K562 (cell line): ENCODE measurements around the gene ETNK1. TPM values are rescaled to one million over a fixed set of nuclear protein-coding genes. Genes with fewer than 3 reads are reported as not detected.
A peak's percentile ranks its signal among the peaks of the same experiment; 100 is the strongest.

Source experiments
- DDX20 ChIP-seq: fragments of 450-650 bp; IDR thresholded peaks from 2 replicates; pipeline ENCODE4 v1.6.1; 2016; ENCODE audit warnings: missing genetic modification characterization, low read depth, mild to moderate bottlenecking, missing compliant biosample characterization, moderate library complexity
- HCFC1 ChIP-seq: IDR thresholded peaks from 2 replicates; pipeline ENCODE4 v1.6.1; 2012; ENCODE audit warnings: low read depth, low read length, improper control_type of control experiment
- NR3C1 ChIP-seq: sonication (generic); formaldehyde crosslinking; IDR thresholded peaks from 2 replicates; pipeline ENCODE4 v1.8.1; 2022; ENCODE audit warnings: missing genetic modification reagents
- RBFOX2 ChIP-seq: fragments of 200-400 bp; formaldehyde crosslinking; IDR thresholded peaks from 2 replicates; pipeline ENCODE4 v1.6.1; 2017; ENCODE audit warnings: low read depth, mild to moderate bottlenecking, low read length, moderate library complexity
- SLC30A9 ChIP-seq: fragments of 250-450 bp; sonication (Bioruptor Pico); IDR thresholded peaks from 2 replicates; pipeline ENCODE4 v1.8.0; 2022; ENCODE audit warnings: mild to moderate bottlenecking, moderate library complexity
- SMARCC2 ChIP-seq: fragments of 450-650 bp; IDR thresholded peaks from 2 replicates; pipeline ENCODE4 v1.6.1; 2017; ENCODE audit warnings: antibody characterized with exemption, moderate library complexity, mild to moderate bottlenecking, low read depth
- TBL1XR1 ChIP-seq, 2 experiments: IDR thresholded peaks; 2 replicates each; pipeline ENCODE4 v1.6.1; 2012; ENCODE audit warnings: improper control_type of control experiment in 2 of 2, low read length in 2 of 2, mild to moderate bottlenecking in 1 of 2
- ZNF146 ChIP-seq: IDR thresholded peaks from one replicate; pipeline ENCODE4 v1.6.1; 2018; ENCODE audit warnings: missing compliant biosample characterization; ENCODE audit not compliant: unreplicated experiment
- ZNF551 ChIP-seq: fragments of 250-450 bp; sonication (Bioruptor Pico); IDR thresholded peaks from 2 replicates; pipeline ENCODE4 v1.5.0; 2021; ENCODE audit warnings: mild to moderate bottlenecking, moderate library complexity
- ZNF764 ChIP-seq: fragments of 250-450 bp; sonication (Bioruptor Pico); IDR thresholded peaks from 2 replicates; pipeline ENCODE4 v1.4.0; 2020; ENCODE audit warnings: low read depth, mild to moderate bottlenecking, moderate library complexity
- polyA plus RNA-seq, 8 experiments: library from polyadenylated mRNA; depleted of rRNA in 4 of 8; stranded (reverse) in 5 of 8; unstranded in 3 of 8; fragments of >200 nt; fragmentation: Nextera tagmentation in 2 of 8; fragmentation: Illumina TruSeq in 1 of 8; extraction: Ambion mirVana in 2 of 8; extraction: Trizol in 1 of 8; gene quantifications; 2 replicates each; pipeline versions ENCODE4 v1.2.1 to v1.2.3, GENCODE V29; 2011 to 2014; ENCODE audit warnings: inconsistent platforms in 1 of 8, missing spikeins in 1 of 8
- total RNA-seq, 7 experiments: library from RNA; depleted of rRNA in 6 of 7; stranded (reverse); fragments of >200 nt in 6 of 7; fragmentation: Illumina TruSeq in 2 of 7; extraction: Trizol in 2 of 7; gene quantifications; 2 replicates each; pipeline versions ENCODE4 v1.2.1 to v1.2.3, GENCODE V29; 2011 to 2021; ENCODE audit warnings: low replicate concordance in 1 of 7
- TF ChIP-seq, protein P1 (sequence below): sonication (generic); formaldehyde crosslinking; IDR thresholded peaks from 2 replicates; pipeline ENCODE4 v1.4.0; 2020; ENCODE audit warnings: mild to moderate bottlenecking, missing genetic modification reagents
- TF ChIP-seq, protein P2 (sequence below): fragments of 250-450 bp; sonication (Bioruptor Pico); IDR thresholded peaks from 2 replicates; pipeline ENCODE4 v1.6.1; 2021; ENCODE audit warnings: mild to moderate bottlenecking
- TF ChIP-seq, protein P3 (sequence below): fragments of 450-650 bp; formaldehyde crosslinking; IDR thresholded peaks from 2 replicates; pipeline ENCODE4 v1.4.0; 2022; ENCODE audit warnings: mild to moderate bottlenecking, moderate library complexity

Gene ETNK1
- total and polyA plus RNA-seq, 9 of the 15 experiments (the other 6 are each of a cell fraction or from before 2014, with no cell fraction given): 10.0 to 70.5 (median 36.0) TPM

DNA sequence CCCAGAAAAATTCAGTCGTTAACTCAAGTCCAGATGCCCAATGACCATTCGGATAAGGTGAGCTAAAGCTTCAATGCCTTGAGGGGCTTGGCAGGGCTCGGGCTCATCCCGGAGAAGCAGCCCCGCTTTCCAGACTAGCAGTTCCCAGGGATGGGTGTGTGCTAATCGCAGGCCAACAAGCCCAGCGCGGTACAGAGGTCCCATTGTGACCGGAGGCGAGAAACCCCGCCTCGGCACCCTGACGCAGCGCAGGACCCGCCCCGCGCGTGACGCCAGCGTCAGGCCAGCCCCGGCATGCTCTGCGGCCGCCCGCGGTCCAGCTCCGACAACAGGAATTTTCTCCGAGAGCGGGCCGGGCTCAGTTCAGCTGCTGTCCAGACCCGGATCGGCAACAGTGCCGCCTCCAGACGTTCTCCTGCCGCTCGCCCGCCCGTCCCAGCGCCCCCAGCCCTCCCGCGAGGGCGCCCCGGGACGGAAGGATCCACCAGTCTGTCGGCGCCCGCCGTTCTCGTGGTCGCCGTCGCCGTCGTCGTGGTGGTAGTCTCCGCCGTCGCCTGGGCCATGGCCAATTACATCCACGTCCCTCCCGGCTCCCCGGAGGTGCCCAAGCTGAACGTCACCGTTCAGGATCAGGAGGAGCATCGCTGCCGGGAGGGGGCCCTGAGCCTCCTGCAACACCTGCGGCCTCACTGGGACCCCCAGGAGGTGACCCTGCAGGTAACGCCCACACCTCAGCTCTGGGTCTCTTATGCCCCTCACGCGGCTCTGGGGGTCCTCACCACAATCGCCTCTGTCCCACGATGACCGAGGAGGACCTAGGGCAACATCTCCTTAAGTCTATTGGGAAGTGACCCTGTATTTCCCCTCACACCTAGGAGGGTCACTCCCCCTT is at the start of gene ETNK1 (continued):
- TF ChIP-seq, protein P1, sequence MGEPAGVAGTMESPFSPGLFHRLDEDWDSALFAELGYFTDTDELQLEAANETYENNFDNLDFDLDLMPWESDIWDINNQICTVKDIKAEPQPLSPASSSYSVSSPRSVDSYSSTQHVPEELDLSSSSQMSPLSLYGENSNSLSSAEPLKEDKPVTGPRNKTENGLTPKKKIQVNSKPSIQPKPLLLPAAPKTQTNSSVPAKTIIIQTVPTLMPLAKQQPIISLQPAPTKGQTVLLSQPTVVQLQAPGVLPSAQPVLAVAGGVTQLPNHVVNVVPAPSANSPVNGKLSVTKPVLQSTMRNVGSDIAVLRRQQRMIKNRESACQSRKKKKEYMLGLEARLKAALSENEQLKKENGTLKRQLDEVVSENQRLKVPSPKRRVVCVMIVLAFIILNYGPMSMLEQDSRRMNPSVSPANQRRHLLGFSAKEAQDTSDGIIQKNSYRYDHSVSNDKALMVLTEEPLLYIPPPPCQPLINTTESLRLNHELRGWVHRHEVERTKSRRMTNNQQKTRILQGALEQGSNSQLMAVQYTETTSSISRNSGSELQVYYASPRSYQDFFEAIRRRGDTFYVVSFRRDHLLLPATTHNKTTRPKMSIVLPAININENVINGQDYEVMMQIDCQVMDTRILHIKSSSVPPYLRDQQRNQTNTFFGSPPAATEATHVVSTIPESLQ (CRISPR knock-in tag): peak; percentile 67; the same call in 1 of the 2 replicates
- TF ChIP-seq DDX20 (tag): no peak
- TF ChIP-seq SLC30A9: no peak
- TF ChIP-seq, protein P2, sequence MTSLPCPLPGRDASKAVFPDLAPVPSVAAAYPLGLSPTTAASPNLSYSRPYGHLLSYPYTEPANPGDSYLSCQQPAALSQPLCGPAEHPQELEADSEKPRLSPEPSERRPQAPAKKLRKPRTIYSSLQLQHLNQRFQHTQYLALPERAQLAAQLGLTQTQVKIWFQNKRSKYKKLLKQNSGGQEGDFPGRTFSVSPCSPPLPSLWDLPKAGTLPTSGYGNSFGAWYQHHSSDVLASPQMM (CRISPR knock-in tag): no peak
- no peak for TF ChIP-seq ZNF764
- TF ChIP-seq ZNF551 (CRISPR knock-in tag): no peak
- no peak for TF ChIP-seq TBL1XR1 (IDR thresholded peaks at IDR 0.05; ENCODE audit: low read length in 2 of 2)
- TF ChIP-seq, protein P3, sequence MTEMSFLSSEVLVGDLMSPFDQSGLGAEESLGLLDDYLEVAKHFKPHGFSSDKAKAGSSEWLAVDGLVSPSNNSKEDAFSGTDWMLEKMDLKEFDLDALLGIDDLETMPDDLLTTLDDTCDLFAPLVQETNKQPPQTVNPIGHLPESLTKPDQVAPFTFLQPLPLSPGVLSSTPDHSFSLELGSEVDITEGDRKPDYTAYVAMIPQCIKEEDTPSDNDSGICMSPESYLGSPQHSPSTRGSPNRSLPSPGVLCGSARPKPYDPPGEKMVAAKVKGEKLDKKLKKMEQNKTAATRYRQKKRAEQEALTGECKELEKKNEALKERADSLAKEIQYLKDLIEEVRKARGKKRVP (CRISPR knock-in tag): no peak
- TF ChIP-seq RBFOX2: peak; percentile 98
- TF ChIP-seq HCFC1: no peak
- peak; percentile 50; the same call in 1 of the 2 replicates for TF ChIP-seq NR3C1 (CRISPR knock-in tag)
- peak; percentile 5 for TF ChIP-seq ZNF146 (CRISPR knock-in tag)
- TF ChIP-seq SMARCC2: no peak
